ENCODE data around the gene CEP131.
"Not testable (repeated sequence)": the region's sequence is repeated elsewhere in the genome, so short reads cannot be mapped to it uniquely, and the experiment has no call there.

Gene CEP131

DNA sequence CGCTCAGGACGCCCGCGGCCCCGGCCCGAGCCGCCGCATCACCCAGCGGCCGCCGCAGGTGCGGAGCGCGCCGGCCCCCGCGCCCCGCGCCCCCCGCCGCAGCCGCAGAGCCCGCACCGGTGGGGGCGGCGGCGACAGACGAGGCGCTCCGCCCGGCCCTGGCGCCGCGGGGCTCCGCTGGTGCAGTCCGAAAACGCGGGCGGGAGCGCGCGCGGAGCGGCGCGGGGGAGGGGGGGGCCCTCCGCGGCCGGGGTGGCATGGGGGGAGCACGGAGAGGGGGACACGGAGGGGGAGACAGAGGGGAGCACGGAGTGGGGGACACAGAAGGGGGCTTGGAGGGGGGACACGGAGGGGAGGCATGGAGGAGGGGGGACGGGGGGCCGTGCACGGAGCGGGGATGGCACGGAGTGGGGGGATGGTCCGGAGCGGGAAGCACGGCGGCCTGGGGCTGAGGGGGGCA lies 56.7 kb downstream of the CEP131 start, which contains the start of gene AATK:
TSS of gene AATK (minus strand) at position 189 of the 460 bp plus-strand sequence. CDS start 229 bp downstream, outside the sequence.
- DNase-seq (ENCODE audit: low read depth in 3 of 3) = no peak

DNA sequence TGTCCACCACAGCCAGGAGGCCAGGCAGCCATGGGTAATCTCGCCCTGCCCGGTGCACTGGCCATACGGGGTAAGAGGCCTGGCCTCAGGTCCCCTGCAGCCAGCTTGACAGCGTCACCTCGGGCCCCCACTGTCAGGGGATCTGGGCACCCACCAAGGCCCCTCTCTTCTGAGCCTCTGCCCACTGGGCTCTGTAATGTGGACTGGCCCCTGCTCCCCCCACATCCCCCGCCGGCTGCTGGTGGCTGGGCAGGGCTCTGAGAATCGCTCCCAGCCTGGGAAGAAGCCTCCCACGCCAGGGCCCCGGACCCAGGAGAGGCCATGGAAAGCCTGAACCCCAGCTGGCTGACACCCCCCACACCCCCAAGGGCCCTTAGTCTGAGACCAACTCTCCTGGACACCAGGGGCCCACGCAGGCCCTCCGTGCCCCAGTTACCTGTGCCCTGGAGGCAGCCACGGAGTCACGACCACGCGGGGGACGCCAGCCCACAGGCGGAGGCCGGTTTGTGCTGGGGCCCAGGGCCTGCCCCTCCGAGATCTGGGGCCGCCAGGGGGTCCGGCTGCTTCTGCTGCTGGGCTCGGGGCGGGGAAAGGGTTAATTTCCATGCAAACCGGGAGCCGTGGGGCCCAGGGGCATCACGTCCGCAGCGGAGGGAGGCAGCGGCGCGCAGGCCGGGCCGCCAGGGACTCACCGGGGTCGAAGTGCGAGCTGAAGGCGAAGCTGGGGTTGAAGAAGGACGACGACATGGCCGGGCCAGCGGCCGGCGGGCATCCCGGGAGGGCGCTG lies 57.3 kb downstream of the CEP131 start, which contains the start of gene PVALEF:
TSS of gene PVALEF (plus strand) at position 262 of the 787 bp plus-strand sequence. CDS start 15,720 bp downstream, outside the sequence.
- DNase-seq (ENCODE audit: low read depth in 3 of 3) = no peak

DNA sequence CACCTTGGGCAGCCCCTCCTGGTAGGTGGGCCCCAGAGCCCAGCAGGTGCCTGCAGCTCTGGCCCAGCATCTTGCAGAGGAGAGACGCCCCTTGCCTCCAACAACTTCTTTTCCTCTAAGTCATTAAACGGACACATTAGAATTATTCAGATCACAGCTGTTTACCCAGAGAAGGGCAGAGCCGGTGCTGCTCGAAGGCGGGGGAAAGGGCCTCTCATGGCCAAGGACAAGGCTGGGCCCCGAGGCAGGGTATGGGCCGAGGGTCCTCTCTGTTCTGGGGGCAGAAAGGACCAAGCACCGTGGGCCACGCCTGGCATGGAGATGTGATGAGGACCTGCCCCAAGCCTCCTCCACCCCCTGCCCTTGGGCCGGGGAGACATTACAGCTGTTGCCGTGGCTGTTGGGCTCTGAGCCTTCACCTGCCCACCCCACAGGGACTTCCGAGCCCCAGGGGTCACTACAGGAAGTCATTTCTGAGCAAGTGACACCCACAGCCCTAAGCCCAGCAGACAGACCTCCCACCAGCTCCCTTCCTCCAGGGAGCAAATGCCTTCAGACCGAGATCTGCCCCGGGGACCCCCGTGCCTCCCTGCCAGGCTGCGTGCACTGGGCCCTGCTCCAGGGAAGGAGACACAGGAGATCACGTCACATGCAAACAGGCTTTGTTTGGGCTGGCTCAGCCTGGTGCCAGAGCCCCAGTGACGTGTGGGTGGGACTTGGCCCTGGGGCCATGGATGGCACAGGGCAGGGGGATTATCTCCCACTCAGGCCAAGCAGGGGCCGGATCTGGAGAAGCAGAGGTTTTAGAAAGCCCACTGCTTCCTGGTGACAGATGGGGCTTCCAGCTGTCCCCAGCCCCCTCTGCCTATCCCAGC lies 58.2 kb downstream of the CEP131 start:
- DNase-seq (ENCODE audit: low read depth in 3 of 3) = no peak

DNA sequence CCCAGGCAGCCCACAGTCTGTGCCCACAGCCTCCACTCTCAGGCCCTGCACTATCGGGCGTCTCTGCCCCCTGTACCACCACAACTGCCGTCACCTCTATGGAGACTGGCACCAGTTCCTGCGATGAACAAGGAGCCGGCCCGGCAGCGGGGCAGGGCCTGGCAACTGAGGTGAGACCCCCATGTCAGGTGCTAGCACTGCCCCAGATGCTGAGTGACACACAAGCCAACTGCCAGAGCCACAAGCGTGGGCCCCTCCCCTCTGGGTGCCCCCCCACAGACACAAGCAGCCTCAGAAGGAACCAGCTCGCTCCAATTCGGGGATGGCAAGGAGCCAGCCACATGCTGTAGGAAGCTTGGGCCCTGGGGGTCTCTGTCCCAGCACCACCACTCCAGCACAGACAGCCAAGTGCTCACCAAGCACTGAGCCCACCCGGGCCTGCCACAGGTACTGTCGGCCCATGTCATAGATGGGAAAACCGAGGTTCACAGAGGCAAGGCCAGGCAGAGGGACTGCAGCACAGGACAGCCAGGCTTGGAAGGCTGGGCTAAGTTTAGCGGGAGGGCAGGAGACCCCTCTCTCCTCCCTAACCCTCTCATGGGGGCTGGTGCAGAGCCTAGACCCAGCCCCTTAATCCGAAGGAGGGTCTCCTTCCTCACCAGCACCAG lies 58.9 kb downstream of the CEP131 start:
- DNase-seq (ENCODE audit: low read depth in 3 of 3) = no peak

DNA sequence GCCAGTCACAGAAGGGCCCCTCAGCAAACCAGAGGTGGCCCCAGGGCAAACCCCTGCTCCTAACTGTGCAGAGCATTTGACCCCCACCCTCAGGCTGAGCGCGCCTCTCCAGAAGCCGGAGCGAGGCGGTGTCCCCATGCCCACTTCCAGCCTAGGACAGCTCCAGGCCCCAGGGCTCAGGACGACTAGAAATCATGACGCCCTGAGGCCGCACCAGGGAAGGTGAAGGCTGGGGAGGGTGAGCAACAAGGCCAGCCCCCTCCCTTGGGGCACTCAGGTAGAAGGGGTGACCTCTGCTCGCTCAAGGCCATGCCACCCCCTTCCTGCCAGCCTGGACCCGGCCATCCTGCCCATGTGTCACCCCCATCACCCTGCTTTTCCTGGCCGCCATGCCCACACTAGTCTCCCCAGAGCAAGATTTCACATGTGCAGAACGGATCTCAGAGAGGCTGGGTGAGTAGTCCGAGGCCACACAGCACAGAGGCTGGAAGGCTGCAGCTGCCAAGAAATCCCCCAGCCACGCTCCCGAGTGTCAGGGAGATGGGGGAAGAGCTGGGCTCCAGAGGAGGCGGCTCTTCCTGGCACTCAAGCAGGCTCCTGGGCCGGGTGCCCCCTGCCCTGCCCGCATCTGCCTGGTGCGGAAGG lies 59.6 kb downstream of the CEP131 start:
- no peak for DNase-seq (ENCODE audit: low read depth in 3 of 3)

DNA sequence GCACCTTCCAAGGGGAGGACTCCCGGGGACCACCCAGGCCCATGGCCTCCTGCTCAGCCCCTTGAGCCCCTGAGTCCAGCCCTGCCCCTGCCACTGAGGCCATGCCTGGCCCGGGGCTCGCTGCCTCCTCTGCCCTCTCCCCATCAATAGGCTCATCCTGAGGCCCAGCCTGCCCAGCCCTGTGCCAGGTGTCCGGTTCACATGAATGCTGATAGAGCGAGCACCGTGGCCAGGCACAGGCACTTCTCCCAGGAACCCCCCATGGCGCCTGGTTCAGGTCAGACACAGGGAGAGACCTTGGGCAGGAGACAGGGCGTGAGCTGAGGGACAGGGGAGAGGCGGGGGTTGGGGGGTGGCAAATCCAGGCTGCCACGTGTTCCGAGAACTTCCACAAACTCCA lies 60.3 kb downstream of the CEP131 start:
- no peak for DNase-seq (ENCODE audit: low read depth in 3 of 3)

DNA sequence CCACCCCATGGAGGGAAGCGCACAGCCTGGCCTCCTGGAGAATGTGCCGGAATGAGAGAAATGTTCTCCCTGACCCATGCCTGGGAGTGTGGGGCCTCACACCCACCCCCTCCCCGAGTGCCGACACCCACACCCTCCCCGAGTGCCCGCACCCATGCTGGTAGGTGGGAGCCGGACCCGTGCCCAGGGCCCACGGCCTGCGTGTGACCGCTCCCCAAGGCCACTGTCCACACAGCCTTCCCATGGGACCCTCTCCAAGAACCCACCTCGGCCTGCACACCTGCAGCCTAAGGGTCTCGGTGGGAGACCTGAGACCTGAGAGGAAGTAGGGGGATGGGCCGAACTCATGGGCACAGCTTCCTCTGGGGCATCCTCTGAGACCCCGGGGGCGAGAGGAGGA lies 60.8 kb downstream of the CEP131 start:
- DNase-seq (ENCODE audit: low read depth in 3 of 3) = no peak

DNA sequence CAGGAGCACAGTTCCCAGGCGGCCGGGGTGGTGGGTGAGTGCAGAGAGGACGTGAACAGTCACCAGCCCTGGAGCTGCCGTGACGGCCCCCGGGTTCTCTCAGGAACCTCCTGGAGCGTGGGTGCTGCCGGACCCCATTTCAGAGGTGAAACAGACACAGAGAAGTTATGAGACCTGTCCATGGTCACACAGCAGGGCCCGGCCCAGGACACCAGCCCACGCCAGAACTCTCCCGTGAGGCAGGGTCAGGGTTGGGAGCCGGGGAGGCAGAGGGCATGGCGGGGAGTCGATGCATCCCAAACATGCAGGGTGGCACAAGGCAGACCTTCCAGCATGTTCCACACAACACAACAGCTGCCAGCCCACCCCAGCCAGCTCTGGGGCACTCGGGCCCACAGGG lies 61.2 kb downstream of the CEP131 start:
- DNase-seq (ENCODE audit: low read depth in 3 of 3) = no peak

DNA sequence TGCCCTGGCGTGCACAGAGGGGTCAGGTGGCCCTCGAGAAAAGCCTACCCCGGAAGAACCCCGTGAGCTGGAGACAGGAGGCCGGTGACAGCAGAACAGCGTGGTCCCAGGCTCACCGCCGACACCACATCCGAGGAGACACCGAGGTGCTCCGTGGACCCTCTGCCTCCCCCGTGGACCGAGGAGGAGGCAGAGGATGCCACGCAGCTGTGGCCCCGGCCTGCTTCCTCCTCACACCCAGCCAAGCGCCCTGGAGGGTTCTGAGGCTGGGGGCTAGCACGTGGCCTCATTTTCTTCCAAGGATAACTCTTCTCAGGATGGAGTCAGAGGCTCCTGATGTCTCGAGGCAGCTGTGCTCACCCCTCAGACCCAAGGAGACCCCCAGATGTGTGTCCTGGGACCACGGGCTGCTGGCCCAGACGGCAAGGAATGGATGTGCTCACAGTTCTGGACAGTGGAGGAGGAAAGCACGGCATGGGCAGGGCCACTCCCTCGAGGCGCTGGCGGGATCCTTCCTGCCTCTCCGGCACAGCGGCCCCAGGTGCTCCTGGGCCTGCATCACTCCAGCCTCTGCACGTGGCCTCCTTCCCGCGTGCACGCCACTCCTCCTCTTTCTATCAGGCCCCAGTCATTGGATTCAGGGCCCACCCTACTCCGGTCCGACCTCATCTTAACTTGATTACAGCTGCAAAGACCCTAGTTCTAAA lies 61.9 kb downstream of the CEP131 start:
- DNase-seq (ENCODE audit: low read depth in 3 of 3) = no peak

DNA sequence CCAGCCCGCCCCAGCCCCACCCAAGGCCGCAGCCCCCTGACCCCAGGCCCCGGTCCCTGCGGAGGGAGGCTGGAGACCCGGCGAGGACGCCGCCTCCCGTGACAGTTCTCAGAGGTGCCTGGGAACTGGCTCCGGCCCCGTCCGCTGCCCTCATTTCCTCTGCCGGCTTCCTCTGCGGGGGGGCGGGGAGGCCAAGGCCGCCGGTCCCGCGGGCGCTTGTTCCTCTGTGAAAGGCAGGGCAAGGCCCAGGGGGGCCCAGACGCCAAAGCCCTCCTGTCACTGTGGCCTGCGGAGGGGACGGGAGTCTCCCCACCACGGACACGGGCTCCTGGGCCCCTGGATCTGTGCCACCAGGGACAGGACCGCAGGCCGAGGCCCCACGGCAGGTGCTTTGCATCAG lies 62.5 kb downstream of the CEP131 start:
- no peak for DNase-seq (ENCODE audit: low read depth in 3 of 3)

DNA sequence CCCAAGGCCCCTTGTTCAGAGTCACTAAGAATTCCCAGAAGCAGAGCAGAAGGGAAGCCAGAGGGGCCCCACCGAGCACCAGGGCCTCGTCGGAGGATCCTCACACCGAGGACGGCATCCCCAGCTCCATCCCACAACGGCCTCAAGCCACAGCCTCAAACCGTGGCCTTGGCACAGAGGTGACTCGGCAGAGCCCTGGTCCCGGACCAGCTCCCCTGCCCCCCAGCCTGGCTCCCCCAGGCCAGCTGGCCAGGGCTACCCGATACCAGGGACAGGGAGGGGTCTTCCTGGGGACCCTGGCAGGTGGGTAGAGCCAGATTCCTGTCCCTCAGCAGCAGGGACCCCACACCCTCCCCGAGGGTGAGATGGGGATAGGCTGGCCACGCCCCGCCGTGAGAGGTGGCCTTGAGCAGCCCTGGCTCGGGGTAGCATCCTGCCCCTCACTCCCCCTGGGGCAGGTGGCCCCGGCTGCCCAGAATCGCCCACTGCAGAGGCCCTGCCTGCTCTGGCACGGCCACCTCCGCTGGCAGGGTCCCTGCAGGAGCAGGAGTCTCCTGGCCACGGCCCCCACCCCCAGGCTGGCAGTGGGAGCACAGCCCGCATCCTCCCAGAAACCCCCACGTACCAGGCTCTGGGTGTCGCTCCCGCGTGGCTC lies 63.0 kb downstream of the CEP131 start:
- no peak for DNase-seq (ENCODE audit: low read depth in 3 of 3)

DNA sequence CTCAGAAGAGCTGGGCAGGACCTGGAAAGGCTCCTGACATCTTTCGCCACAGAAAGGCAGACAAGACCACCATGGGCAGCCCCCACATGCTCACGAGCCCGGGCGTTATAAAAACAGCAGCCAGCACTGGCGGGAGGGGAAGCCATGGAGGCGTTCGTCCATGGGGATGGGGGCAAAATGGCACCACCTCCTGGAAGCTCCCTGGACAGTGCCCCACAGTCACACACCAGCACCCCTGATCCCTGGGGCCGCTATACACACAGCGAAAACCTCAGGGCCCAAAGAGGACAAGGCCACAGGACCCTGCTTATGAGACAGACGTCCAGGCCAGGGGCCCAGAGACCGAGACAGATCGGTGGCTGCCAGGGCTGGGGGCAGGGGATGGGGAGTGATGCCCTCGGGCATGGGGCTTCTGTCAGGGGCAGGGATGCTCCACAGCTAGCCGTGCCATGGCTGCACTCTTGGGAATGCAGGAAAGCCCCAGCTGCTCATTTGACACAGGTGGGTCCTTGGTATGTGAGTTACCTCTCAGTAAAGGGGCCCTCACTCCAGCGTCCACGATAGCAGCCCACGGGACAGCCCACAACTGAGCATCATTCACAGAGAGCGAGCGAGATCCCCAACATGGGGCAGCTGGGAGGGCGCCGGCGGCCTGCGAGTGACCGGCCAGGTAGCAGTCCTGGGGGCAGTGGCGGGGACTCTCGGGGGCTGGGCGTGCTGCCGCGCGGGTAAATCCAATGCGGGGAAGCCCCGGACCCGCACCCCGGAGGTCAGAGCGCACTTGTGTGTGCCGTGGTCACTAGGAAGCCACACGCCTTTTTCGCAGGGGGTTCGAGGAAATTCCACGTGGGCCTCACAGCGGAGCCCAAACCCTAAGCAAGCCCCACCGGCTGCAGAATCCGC lies 63.8 kb downstream of the CEP131 start:
- no peak for DNase-seq (ENCODE audit: low read depth in 3 of 3)

DNA sequence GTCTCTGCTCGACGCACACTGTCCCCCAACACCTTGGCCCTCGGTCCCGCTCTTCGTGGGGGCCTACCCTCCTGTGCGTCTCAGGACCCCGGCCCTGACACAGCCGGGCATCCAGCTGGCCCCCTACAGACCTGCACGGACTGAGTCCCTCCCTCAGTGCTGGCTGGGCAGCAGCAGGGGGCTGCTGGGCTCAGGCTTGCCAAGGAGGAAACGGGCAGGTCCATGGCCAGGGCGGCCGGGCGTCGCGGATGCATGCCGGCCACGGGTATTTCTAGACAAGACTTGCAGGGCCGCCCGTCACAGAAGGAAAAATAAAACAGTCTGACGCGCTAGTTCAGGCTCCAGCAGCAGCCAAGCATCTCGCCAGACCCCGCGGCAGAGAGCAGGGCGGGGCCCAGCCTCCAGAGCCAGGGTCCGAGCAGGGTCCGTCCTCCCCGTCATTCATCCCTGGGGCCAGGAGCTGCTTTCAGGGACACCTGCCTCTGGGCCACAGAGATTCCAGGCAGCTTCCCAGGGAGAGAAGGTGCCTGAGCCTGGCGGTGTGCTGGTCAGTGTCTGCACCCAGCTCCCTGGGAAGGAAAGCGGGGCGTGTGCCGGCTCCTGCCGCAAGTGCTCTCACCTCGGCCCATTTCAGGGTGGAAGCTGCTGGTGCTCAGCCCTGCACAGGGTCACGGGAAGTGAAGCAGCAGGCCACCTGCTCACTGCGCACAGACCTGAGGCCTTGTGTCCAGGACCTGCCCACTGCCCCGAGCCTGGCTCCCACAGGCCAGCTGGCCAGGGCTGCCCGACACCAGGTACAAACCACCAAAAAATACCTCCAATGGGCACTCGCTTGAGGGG lies 64.7 kb downstream of the CEP131 start:
- DNase-seq (ENCODE audit: low read depth in 3 of 3) = no peak

DNA sequence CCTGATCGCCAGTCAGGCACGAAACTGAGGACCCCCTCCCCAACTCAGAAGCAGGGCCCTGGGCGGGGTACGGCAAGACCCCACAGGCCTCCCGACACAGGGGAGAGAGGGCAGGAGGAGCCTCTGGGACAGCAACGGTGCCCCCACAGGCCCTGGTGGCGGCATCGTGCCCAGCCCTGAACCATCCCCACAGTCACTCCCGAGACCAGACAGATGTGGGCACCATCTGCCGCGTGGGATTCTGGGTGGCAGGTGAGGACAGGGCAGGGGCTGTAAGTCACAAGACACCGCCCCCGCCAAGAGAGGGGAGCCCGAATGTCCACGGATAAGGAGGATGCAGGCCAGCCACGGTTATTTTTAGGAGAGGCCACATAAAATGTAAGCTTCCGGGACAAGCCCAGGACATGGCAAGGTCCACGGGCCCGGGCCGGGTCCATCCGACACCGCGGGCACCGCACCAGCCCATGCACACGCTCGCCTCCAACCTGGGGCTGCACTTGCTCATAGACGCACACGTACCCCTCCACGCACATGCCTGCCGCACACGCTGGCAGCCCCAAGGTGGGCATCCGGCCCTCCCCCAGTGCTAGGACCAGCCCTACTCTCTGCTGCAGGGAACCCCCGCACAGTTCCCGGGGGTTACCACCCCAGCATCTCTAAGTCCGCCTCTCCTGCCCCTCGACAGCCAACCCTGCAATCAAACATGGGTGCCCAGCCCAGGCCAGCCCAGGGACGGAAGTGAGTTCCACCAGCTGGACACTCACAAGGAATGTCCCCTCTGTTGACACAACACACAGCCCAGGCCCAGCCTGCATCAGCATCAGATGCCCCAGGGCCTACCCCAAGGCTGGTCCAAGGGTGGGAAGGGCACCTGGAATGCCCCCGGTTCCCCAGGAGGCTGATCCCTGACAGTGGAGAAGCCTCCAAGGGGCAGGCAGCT lies 65.6 kb downstream of the CEP131 start:
- no peak for DNase-seq (ENCODE audit: low read depth in 3 of 3)

DNA sequence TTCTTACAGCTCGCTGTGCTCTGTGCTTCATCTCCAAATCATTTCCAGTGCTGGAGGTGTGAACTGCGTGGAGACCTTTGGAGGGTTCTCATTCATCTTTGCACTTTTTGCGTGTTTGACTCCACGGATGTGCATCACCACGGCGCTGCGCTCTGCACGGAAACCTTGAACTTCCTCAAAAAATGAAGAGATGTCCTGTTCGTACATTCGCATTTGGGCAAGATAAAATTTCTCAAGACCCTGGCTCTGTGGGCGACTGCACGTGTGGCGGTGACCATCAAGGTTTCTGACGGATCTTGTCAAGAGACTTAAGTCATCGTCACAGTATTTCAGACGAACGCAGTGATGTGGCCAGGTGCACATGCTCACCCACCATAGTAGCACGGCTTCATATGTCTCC lies 67.8 kb downstream of the CEP131 start:
- no peak for DNase-seq (ENCODE audit: low read depth in 3 of 3)

DNA sequence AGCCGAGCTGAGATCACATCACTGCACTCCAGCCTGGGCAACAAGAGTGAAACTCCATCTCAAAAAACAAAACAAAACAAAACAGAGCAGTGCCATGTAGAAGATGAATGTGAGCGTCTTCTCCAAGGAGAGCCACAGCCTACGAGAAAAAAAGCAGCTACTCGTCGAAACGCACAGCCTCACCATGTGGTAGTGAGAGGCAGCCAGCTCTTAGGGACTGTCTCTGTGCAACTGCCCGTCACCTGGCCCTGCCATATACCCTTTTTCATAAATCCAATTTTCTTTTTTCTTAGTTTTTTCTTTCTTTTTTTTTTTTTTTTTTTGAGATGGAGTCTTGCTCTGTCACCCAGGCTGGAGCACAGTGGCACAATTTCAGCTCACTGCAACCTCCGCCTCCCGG lies 68.7 kb downstream of the CEP131 start:
- DNase-seq (ENCODE audit: low read depth in 3 of 3) = not testable (repeated sequence)

DNA sequence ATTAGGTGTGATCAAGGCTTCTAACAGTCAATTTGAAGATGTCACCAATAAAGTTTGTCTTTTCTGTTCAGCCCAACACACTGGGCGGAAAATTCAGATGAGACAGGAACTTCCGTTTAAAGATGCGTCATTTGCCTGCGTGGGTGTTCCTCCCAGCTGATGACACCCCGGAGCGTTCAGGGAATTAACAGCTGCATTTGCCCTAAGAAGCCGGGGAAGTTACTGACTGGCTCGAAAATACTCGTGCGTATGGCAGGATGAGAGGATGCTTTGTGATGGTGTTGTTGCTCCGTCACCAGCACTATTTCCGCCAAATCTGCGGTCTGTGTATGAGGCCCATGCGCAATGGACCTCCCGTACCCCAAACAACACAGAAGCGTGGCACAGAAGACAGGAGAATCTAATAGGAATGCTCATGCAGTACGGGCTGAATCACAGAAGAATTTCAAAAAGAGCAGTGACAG lies 69.4 kb downstream of the CEP131 start:
- no peak for DNase-seq (ENCODE audit: low read depth in 3 of 3)
